Amniotic epithelial cell (primary cell): ENCODE results near the gene HLA-DMB.

Experiments
- DNase-seq: peaks from one replicate; pipeline ENCODE4 v3.0.0-alpha.2; 2010; ENCODE audit warnings: low read depth

The HLA-DMB gene

DNA sequence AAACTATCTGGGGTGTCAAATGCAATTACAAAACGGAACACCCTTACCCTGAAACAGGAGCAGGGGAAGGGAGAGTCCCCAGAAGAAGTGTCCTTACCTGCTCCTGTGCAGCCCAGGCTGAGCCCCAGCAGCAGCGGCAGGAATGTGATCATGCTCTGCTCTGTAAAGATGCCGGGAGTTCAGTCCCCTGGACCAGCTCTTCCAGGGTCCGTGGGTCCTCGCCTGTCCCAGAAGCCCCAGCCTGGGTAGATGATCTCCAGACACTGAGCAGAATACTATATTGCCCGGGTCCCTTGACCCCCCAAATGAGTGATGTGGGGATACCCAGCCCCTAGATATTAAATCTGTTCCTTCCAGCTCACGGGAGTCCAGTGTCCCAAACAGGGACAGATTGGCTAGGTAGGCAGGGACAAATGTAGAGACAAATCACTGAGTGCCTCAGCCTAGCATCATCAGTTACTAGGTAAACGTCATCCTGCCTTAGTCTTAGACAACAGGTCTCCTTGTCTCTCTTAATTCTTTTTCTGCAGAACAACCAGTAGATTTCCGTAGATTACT, at the start of gene HLA-DMB:
Gene HLA-DMB, minus strand, starts transcription at position 373 of the 558 bp plus-strand sequence. Its CDS starts 221 bp downstream, at position 152.
- peak; percentile 60 for DNase-seq

DNA sequence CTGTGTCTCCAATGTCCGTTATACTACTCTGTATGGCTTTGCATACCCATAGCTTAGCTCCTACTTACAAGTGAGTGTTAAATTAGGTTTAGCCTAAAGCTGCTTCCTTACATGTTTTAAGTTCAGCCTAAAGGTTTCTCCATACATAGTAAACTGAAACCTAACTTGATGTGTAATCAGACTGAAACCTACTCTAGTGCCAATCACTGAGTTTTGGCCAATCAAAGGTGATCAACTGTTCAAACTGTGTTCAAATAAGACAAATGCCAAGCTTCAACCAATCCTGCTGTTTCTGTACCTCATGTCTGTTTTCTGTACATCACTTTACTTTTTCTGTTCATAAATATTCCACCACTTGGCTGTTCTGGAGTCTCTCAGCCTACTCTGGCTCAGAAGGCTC, 48.5 kb upstream of the HLA-DMB start:
- DNase-seq: no peak

DNA sequence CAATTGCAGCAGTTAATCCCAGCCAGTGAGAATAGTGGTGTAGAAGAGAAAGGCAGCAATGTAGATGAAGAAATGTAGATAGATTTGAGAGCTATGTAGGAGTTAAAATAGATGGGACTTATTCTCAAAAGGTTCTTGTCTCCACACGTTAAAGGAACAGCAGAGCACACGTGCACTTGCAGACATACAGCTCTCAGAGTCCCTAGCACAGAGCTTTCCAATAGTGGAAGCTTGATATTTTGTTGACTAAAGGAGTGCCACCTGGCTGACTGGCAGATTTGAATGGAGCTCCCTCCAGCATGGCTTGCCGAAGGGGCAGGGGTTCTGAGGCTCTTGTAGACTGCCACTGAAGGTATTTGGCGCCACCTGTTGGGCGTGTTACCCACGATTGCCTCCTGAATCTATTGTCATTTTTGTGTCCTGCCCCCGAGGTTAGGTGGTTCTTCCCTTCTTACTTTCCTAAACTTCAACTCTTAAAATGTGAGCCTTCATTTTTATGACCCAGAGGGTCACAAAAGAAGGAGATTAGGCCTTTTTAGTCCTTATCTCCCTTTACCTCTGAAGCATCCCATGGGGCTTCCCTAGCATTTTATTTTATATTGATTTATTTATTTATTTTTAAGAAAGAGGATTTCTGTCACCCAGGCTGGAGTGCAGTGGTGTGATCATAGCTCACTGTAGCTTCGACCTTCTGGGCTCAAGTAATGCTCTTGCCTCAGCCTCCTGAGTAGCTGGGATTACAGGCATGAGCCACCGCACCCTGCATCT, 44.0 kb upstream of the HLA-DMB start:
- peak; percentile 73 for DNase-seq

DNA sequence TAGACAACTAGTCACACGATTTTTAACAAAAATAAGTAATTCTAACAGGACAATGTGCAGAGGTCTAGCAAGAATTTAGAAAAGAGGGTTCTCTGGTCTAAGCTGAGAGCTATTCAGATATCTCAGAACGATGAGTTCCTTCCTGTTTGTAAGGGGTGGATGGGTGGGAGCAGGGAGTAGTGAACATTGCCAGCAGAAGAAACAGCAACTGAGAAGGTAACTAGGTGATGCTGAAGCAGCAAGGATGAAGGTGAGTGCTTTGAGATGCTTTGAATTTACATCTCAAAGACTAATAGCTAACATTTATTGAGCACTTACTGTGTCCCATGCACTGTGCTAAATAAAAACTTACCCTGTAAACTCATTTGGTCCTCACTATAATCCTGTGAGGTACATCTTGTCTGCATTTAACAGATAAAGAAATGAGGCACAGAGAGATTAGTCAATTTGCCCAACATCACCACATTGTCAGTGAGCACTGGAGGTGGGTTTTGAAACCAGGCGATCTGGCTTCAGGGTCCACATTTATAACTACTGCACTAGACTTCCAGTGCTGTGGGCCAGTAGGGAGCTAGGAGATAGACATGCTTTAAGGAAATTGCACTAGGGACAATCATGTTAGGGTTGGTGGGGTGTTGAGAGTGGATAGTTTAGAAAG, 43.3 kb upstream of the HLA-DMB start:
- DNase-seq: no peak

DNA sequence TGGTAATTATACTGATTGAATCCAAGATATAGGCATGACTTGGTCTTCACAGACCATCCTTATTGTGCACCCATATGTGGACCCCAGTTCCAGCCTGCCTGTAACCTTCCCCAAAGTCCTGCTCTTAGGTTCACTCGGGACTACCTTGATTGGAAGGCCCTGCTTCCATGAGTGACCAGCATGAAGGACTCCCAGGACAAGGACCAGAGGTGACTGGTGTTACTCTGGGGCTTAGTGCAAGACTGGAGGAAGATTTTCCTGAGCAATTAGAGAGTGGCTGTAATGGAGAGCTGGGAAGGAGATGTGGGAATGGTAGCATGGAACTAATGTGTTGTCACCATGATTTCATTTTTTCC, 42.6 kb upstream of the HLA-DMB start:
- no peak for DNase-seq

GRCh38 chr6:32982702-32983492, 42.1 kb upstream of the HLA-DMB start:
- no peak for DNase-seq

DNA sequence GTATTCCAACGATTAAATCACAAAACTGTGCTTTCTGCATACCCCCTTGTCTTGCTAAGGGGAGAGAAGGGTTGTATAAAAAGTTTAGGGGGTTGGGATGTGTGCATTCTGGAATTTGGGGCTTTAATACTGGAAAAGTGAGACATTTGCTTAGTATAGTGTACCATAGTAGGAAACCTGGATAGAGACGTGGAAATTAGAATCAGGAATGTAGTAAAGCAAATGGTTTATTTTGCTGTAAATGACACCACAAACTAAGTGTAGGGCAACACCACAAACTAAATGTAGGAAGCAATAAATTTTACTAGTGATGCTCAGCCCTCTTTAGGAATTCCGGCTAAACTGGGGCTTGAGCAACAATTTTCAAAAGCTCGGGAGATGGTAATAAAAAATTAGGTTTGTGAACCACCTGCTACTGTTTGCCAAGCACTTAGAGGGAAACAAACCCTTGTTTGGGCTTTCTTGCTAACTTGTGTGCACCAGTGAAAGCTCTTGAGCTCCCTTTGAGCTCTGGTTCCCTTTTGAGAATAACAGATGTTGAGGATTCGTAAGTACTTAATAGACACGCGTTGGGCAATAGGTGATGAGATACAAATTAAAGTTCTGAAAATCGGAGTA, 41.4 kb upstream of the HLA-DMB start:
- no peak for DNase-seq

DNA sequence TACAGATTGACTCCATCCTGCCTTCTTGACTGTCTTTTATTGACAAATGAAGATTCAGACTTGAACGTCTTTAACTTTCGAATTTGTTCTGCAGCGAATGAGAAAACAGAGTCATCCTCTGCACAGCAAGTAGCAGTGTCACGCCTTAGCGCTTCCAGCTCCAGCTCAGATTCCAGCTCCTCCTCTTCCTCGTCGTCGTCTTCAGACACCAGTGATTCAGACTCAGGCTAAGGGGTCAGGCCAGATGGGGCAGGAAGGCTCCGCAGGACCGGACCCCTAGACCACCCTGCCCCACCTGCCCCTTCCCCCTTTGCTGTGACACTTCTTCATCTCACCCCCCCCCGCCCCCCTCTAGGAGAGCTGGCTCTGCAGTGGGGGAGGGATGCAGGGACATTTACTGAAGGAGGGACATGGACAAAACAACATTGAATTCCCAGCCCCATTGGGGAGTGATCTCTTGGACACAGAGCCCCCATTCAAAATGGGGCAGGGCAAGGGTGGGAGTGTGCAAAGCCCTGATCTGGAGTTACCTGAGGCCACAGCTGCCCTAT, 39.7 kb upstream of the HLA-DMB start:
- no peak for DNase-seq

DNA sequence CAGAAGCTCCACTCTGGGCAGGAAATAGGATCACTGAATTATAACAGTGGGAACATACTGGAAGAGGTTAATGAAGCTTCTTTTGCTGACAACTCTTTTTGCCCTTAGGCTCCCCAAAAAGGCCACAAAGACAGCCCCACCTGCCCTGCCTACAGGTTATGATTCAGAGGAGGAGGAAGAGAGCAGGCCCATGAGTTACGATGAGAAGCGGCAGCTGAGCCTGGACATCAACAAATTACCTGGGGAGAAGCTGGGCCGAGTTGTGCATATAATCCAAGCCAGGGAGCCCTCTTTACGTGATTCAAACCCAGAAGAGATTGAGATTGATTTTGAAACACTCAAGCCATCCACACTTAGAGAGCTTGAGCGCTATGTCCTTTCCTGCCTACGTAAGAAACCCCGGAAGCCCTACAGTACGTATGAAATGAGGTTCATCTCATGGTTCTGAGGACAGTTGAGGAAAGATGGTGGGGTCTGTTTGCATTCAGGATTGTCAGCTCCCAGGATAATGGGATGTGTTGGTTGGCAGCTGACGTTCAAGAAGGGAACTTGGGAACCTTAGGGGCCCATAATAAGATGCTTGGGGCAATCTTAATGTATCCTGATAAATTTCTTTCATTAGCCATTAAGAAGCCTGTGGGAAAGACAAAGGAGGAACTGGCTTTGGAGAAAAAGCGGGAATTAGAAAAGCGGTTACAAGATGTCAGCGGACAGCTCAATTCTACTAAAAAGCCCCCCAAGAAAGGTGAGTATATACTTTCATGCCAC, 39.1 kb upstream of the HLA-DMB start:
- no peak for DNase-seq

DNA sequence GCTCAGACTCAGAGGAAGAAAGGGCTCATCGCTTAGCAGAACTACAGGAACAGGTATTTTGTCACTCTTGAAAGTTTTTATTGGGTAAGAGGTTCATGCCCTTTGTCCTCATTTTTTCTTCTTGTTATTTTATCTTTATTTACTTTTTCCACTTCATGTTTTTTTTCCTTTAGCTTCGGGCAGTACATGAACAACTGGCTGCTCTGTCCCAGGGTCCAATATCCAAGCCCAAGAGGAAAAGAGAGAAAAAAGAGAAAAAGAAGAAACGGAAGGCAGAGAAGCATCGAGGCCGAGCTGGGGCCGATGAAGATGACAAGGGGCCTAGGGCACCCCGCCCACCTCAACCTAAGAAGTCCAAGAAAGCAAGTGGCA, 37.1 kb upstream of the HLA-DMB start:
- DNase-seq: no peak

DNA sequence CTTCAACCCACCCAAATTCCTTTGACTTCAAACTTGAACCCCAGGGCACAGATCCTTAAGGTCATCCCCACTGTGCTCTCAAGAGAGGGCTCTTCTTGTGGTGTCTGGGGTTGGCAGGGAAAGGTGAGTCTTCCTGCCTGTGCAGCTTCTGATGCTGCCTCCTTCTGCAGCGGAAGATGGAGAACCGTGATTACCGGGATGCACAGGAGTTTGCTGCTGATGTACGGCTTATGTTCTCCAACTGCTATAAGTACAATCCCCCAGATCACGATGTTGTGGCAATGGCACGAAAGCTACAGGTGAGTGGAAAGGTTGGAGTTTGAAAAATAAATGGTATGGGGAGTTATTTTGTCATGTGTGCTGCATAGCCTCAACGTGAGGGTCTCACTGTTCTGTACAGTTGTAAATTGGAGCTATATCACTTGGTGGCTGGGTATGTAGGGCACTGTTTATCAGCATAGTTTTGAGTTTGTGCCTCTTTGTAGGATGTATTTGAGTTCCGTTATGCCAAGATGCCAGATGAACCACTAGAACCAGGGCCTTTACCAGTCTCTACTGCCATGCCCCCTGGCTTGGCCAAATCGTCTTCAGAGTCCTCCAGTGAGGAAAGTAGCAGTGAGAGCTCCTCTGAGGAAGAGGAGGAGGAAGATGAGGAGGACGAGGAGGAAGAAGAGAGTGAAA, 36.6 kb upstream of the HLA-DMB start:
- DNase-seq: no peak

DNA sequence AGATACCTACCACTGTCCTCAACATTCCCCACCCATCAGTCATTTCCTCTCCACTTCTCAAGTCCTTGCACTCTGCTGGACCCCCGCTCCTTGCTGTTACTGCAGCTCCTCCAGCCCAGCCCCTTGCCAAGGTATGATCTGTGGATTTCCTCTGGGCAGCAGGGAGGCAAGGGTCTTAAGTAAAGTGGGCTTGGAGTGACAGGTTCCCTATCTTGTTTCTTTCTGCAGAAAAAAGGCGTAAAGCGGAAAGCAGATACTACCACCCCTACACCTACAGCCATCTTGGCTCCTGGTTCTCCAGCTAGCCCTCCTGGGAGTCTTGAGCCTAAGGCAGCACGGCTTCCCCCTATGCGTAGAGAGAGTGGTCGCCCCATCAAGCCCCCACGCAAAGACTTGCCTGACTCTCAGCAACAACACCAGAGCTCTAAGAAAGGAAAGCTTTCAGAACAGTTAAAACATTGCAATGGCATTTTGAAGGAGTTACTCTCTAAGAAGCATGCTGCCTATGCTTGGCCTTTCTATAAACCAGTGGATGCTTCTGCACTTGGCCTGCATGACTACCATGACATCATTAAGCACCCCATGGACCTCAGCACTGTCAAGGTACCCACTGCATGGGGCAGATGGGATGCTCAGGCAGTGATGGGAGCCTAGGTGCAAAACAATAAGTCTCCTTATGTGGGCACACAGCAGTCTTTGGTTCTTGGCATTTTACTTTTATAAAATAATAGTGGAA, 35.7 kb upstream of the HLA-DMB start:
- DNase-seq: no peak

DNA sequence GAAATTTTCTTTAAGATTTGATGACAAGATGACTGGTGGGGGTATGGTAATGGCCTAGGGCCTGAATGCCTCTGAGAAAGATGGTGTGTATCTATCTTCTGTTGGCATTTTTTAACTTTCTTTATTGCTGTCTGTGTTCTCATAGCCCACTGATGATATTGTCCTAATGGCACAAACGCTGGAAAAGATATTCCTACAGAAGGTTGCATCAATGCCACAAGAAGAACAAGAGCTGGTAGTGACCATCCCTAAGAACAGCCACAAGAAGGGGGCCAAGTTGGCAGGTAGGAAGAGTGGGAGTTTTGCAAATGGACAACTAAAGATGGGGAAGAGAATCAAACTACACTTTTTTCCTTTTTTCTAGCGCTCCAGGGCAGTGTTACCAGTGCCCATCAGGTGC, 35.1 kb upstream of the HLA-DMB start:
- DNase-seq: no peak

- DNase-seq: no peak
Observed at GRCh38 chr6:32974541-32975308, 33.9 kb upstream of the HLA-DMB start.

- peak; percentile 77 for DNase-seq
Observed at GRCh38 chr6:32974016-32974333, 33.1 kb upstream of the HLA-DMB start.

- no peak for DNase-seq
Observed at GRCh38 chr6:32973144-32974015, 32.6 kb upstream of the HLA-DMB start.

DNA sequence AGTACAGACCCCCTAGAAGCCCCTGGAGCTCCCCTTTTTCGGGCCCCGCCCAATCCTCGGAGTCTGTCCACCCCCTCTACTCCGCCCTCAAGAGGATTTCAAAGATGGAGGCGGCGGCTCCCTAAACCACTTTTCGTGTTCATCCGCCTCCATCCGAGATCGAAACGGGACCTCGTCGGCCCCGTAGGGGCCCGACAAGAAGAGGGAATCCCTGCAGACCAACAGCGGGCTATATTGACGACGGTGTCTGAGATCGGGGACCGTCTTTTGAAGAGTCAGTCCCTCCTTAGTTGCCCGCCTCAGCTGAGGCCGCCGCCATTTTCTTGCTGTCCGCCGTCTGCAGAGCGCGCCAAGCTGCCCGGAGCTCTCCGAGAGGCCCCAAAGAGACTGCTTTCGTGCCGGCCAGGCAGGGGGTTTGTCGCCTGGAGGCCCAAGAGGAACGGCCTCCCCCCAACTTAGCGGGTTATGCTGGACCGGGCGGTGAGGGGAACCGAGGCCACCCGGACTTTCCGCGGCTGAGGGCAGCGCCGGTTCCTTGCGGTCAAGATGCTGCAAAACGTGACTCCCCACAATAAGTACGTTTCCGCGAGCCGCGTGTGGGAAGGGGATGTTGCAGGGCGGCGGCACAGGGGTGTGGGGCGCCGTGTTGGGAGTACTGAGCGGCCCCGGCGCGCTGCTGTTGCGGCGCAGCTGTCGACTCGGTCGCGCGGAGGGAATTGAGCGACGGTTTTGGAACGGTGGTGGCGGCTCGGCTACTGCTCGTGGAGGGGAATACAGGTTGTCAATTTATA, 31.7 kb upstream of the HLA-DMB start:
- DNase-seq: no peak
